Sigmoid colon (tissue), 7 donors: ENCODE results near the gene CD53. TPM values are rescaled to one million over a fixed set of nuclear protein-coding genes. Genes with fewer than 3 reads are reported as not detected.
"Not testable (repeated sequence)": the region's sequence is repeated elsewhere in the genome, so short reads cannot be mapped to it uniquely, and the experiment has no call there.

Source experiments
- DNase-seq: peaks from one replicate; pipeline ENCODE4 v3.0.0-alpha.2; 2019
- H3K27ac ChIP-seq, 4 donors: fragments of 200-600 bp; sonication (generic); one replicate each; pipeline ENCODE4 v1.5.1; 2016 to 2019; ENCODE audit warnings: mild to moderate bottlenecking in 1 of 4
- H3K27me3 ChIP-seq, 3 donors: fragments of 200-600 bp; sonication (generic); one replicate each; pipeline ENCODE4 v1.5.1; 2019; ENCODE audit warnings: mild to moderate bottlenecking in 1 of 3
- H3K36me3 ChIP-seq, 4 donors: fragments of 200-600 bp; sonication (generic); one replicate each; pipeline ENCODE4 v1.5.1; 2016 to 2019
- H3K4me1 ChIP-seq, 4 donors: fragments of 200-600 bp; sonication (generic); one replicate each; pipeline ENCODE4 v1.5.1; 2017 to 2019
- H3K4me3 ChIP-seq, 4 donors: fragments of 200-600 bp; sonication (generic); one replicate each; pipeline ENCODE4 v1.5.1; 2017 to 2019; ENCODE audit warnings: mild to moderate bottlenecking in 2 of 4, moderate library complexity in 1 of 4
- H3K9me3 ChIP-seq, 4 donors: fragments of 200-600 bp in 3 of 4; sonication (generic) in 3 of 4; one replicate each; pipeline versions ENCODE4 v1.5.1 to v1.6.1; 2013 to 2019
- EP300 ChIP-seq, 4 donors: sonication (generic); formaldehyde crosslinking; IDR thresholded peaks; one replicate each; pipeline ENCODE4 v1.6.1; 2017; ENCODE audit warnings: antibody characterized with exemption in 4 of 4
- POLR2A ChIP-seq, 2 donors: fragments of 450-650 bp; IDR thresholded peaks; one replicate each; pipeline ENCODE4 v1.6.1; 2016; ENCODE audit warnings: antibody characterized with exemption in 2 of 2, mild to moderate bottlenecking in 2 of 2, moderate library complexity in 2 of 2
- POLR2AphosphoS5 ChIP-seq, 4 donors: sonication (generic); formaldehyde crosslinking; IDR thresholded peaks; one replicate each; pipeline ENCODE4 v1.6.1; 2017; ENCODE audit warnings: antibody characterized with exemption in 4 of 4
- WGBS, 2 donors: extraction: QIAGEN DNeasy Blood & Tissue Kit; methylation state at CpG; one replicate each; pipeline ENCODE4 v1.1.7; 2013; 5-methylcytosine and 5-hydroxymethylcytosine counted together
- intact Hi-C: fragments of 100-400 bp; cut with DNase I; formaldehyde crosslinking; loops from one replicate; pipeline ENCODE4 v1.15.1; 2023
- polyA plus RNA-seq, 3 donors: library from polyadenylated mRNA; stranded (reverse); fragments of 200-250 nt; gene quantifications; one replicate each; pipeline ENCODE4 v1.2.3, GENCODE V29; 2013
- total RNA-seq, 4 donors: library from RNA; depleted of rRNA; stranded (reverse); fragments of >200 nt; gene quantifications; one replicate each; pipeline ENCODE4 v1.1.0, GENCODE V29; 2016
- TF ChIP-seq, protein P1 (sequence below), 4 experiments: fragments of 450-650 bp in 3 of 4; fragments of 200-600 bp in 1 of 4; IDR thresholded peaks; one replicate each; pipeline ENCODE4 v1.5.1; 2016 to 2019; ENCODE audit warnings: antibody characterized with exemption in 4 of 4, mild to moderate bottlenecking in 3 of 4, moderate library complexity in 2 of 4
- donor health status: healthy with polysubstance abuse.
- donor health status: Bipolar disorder and iron deficiency.
- donor health status: healthy.

Gene CD53
- total and polyA plus RNA-seq, 7 donors = 7.5 to 150 (median 28.2) TPM

DNA sequence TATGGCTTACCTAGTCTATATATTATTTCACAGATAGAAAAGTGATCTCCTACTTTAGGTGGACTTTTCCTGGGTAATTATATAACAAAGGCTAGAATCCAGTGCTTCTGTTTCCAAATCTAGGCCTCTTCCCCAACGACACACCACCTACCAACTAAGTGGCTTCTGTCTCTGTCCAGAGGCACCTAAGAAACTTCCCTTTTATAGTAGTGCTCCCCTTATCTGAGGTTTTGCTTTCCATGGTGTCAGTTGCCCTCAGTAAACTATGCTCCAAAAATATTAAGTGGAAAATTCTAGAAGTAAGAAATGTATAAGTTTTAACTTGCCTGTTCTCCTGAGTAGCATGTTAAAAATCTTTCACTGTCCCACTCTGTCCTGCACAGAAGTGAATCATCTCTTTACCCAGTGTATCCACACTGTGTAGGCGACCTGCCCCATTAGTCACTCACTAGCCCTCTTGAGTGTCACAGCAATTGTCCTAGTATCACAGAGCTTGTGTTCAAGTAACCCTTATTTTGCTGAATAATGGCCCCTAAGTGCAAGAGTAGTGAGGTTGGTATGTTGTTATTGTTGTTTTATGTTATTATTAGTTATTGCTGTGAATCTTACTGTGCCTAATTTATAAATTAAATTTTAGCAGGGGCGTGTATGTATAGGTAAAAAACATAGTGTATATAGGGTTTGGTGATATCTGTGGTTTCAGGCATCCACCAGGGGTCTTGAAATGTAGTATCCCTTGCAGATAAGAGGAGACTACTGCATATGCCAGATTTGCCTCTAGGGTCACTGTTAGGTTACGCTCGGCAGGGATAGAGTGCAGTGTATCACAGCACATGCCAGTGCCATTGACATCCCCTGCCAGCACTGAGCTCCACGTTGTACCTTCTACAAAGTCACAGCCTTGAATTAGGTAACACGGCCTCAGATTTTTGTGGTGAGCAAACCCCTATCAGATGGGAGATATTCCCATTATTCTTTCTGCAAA, 14.7 kb upstream of the CD53 start:
- DNase-seq = no peak
- H3K4me1 ChIP-seq = no peaks in the 10 kb centered on the region
- WGBS, 2 donors = 71 to 75% methylated on average over 7 of the region's 7 CpGs
- H3K9me3 ChIP-seq = peaks cover 0 to 2% (median 0%) of the 10 kb centered on the region in 4 donors
- H3K27me3 ChIP-seq = no peaks in the 10 kb centered on the region
- no peaks in the 10 kb centered on the region for H3K36me3 ChIP-seq
- TF ChIP-seq EP300 (IDR thresholded peaks at IDR 0.05) = no peak
- no peak for TF ChIP-seq POLR2AphosphoS5 (IDR thresholded peaks at IDR 0.05)
- TF ChIP-seq, protein P1, sequence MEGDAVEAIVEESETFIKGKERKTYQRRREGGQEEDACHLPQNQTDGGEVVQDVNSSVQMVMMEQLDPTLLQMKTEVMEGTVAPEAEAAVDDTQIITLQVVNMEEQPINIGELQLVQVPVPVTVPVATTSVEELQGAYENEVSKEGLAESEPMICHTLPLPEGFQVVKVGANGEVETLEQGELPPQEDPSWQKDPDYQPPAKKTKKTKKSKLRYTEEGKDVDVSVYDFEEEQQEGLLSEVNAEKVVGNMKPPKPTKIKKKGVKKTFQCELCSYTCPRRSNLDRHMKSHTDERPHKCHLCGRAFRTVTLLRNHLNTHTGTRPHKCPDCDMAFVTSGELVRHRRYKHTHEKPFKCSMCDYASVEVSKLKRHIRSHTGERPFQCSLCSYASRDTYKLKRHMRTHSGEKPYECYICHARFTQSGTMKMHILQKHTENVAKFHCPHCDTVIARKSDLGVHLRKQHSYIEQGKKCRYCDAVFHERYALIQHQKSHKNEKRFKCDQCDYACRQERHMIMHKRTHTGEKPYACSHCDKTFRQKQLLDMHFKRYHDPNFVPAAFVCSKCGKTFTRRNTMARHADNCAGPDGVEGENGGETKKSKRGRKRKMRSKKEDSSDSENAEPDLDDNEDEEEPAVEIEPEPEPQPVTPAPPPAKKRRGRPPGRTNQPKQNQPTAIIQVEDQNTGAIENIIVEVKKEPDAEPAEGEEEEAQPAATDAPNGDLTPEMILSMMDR (IDR thresholded peaks at IDR 0.05) = no peak
- TF ChIP-seq POLR2A (IDR thresholded peaks at IDR 0.05) = no peak
- no peak overlapping the region for H3K4me3 ChIP-seq
- intact Hi-C loops = no loop called here
- H3K27ac ChIP-seq = no peak overlapping the region

DNA sequence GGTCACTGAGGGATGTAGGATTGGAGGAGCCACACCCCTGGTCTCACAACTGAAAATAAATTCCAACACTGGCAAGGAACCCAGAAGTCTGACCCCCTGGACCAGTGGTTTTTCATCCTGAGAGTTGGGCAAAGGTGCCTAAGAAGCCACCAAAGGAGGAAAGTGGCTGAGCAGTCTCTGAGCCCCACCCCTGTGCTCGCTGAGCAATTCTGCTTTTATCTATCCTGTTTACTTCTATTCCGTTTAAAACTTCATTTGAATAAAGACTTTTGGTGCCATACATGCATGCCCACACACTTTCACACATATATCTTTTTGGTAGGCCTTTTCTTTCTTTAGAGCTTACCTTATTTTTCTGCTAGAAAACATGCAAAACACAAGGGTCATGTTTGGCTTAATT, 13.9 kb upstream of the CD53 start:
- Histone ChIP-seq H3K36me3 (no peaks in the 10 kb centered on the region), H3K27me3 (no peaks in the 10 kb centered on the region), H3K4me3 (no peak overlapping the region), H3K4me1 (no peaks in the 10 kb centered on the region), H3K27ac (no peak overlapping the region), H3K9me3 (peaks cover 0 to 2% (median 0%) of the 10 kb centered on the region in 4 donors)
- TF ChIP-seq POLR2AphosphoS5 (IDR thresholded peaks at IDR 0.05) = no peak
- TF ChIP-seq POLR2A (IDR thresholded peaks at IDR 0.05) = no peak
- TF ChIP-seq EP300 (IDR thresholded peaks at IDR 0.05) = no peak
- TF ChIP-seq, protein P1 (IDR thresholded peaks at IDR 0.05) = no peak
- DNase-seq = no peak
- WGBS, 2 donors = 45 to 61% methylated on average over 2 of the region's 2 CpGs
- intact Hi-C loops = no loop called here

GRCh38 chr1:110860174-110860573, 12.8 kb upstream of the CD53 start:
- H3K27me3 ChIP-seq = no peaks in the 10 kb centered on the region
- no peak overlapping the region for H3K4me3 ChIP-seq
- no peaks in the 10 kb centered on the region for H3K36me3 ChIP-seq
- H3K27ac ChIP-seq = no peak overlapping the region
- WGBS, 2 donors = 74 to 78% methylated on average over 2 of the region's 2 CpGs
- TF ChIP-seq POLR2A (IDR thresholded peaks at IDR 0.05) (no peak), EP300 (IDR thresholded peaks at IDR 0.05) (no peak), POLR2AphosphoS5 (IDR thresholded peaks at IDR 0.05) (no peak)
- TF ChIP-seq, protein P1 (IDR thresholded peaks at IDR 0.05) = no peak
- DNase-seq = no peak
- peaks cover 0 to 2% (median 0%) of the 10 kb centered on the region in 4 donors for H3K9me3 ChIP-seq
- no peaks in the 10 kb centered on the region for H3K4me1 ChIP-seq
- intact Hi-C loops = no loop called here

GRCh38 chr1:110860620-110861019, 12.3 kb upstream of the CD53 start:
- WGBS, 2 donors = 65 to 73% methylated on average over 2 of the region's 2 CpGs
- H3K27me3 ChIP-seq, DNase-seq, H3K4me1 ChIP-seq, H3K4me3 ChIP-seq, H3K9me3 ChIP-seq, intact Hi-C loops, H3K36me3 ChIP-seq, H3K27ac ChIP-seq: not testable (repeated sequence)

DNA sequence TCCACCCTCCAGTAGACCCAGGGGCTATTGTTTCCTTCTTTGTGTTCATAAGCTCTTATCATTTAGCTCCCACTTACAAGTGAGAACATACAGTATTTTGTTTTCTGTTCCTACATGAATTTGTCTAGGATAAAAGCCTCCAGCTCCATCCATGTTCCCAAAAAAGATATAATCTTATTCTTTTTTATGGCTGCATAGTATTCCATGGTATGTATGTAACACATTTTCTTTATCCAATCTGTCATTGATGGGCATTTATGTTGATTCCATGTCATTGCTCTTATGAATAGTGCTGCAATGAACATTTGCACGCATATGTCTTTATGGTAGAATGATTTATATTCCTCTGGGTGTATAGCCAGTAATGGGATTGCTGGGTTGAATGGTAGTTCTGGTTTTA, 11.0 kb upstream of the CD53 start:
- WGBS, 2 donors = 86 to 91% methylated on average over 1 of the region's 1 CpG
- H3K27ac ChIP-seq, H3K9me3 ChIP-seq, H3K4me1 ChIP-seq, intact Hi-C loops, DNase-seq, H3K36me3 ChIP-seq, H3K4me3 ChIP-seq, H3K27me3 ChIP-seq: not testable (repeated sequence)
